ENCODE results near the gene TNIP1.

TNIP1 gene

DNA sequence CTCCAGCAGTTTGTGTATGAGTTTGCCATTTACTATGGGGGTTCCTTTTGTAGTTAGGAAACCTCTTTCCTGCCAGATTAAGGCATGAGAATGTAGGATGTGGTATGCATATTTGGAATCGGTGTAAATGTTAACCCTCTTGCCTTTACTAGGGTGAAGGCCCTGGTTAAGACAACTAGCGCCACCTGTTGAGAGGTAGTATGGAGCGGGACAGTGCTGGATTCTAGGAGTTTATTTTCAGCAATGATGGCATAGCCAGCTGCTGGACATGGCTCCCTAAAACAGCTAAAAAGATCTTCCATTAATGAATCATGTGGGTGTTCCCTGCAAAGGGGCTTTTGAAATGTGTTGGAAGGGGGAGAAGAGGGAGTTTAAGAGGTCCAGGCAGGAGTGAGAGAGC is 91.1 kb downstream of the TNIP1 start:
- DNase-seq: no peak

DNA sequence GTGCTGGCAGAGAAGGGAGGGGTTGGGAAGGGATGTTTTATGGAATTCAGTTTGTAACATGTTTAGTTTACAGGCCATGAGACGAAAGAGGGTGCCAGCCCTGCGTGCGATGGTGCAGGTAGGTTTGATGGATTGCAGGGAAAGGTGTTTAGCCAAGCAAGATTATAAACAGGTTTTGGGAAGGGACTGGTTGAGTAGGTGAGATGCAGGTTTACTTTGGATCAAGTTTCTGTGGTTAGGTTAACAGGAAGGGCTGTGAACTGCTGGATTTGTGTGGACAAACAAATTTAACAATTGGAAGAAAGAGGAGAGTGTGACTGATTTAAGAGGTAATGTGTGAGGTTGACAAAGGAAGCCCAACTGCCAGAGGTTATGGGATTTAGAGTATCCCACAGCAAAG is 93.1 kb downstream of the TNIP1 start:
- DNase-seq: no peak

Measured in NCI-H1048 (cell line).